K562 (cell line): ENCODE measurements around the gene ZFP36. TPM values are rescaled to one million over a fixed set of nuclear protein-coding genes. Genes with fewer than 3 reads are reported as not detected.

Experiments
- CHD1 ChIP-seq: fragments of 200-600 bp; sonication (generic); IDR thresholded peaks from one replicate; pipeline ENCODE4 v1.6.1; 2012; ENCODE audit warnings: mild to moderate bottlenecking, moderate library complexity, low read length, inconsistent platforms
- ETV5 ChIP-seq: sonication (generic); formaldehyde crosslinking; IDR thresholded peaks from 2 replicates; pipeline ENCODE4 v1.4.0; 2020; ENCODE audit warnings: low read depth, mild to moderate bottlenecking, missing genetic modification reagents
- HMG20A ChIP-seq: fragments of 450-650 bp; formaldehyde crosslinking; conservative IDR thresholded peaks from 2 replicates; pipeline ENCODE4 v1.4.0; 2020; ENCODE audit warnings: mild to moderate bottlenecking, mixed read lengths
- KDM5B ChIP-seq: fragments of 200-600 bp; sonication (generic); IDR thresholded peaks from 2 replicates; pipeline ENCODE4 v1.6.1; 2012; ENCODE audit warnings: low read depth, mild to moderate bottlenecking, moderate library complexity, low read length, control low read depth, inconsistent platforms; ENCODE audit not compliant: insufficient replicate concordance
- LEF1 ChIP-seq: fragments of 450-650 bp; IDR thresholded peaks from 2 replicates; pipeline ENCODE4 v1.6.1; 2016; ENCODE audit warnings: mild to moderate bottlenecking
- NR1H2 ChIP-seq: sonication (generic); formaldehyde crosslinking; IDR thresholded peaks from 2 replicates; pipeline ENCODE4 v1.4.0; 2020; ENCODE audit warnings: mild to moderate bottlenecking, missing genetic modification reagents
- NR2C2 ChIP-seq, 2 experiments: fragments of 200-800 bp in 1 of 2; sonication (Bioruptor generic) in 1 of 2; sonication (generic) in 1 of 2; formaldehyde crosslinking in 1 of 2; IDR thresholded peaks; 2 replicates each; pipeline versions ENCODE4 v1.6.1 to v1.8.0; 2016 to 2022; ENCODE audit warnings: mild to moderate bottlenecking in 1 of 2, missing compliant biosample characterization in 1 of 2, missing genetic modification characterization in 1 of 2, missing genetic modification reagents in 1 of 2
- PHB2 ChIP-seq: fragments of 450-650 bp; IDR thresholded peaks from 2 replicates; pipeline ENCODE4 v1.6.1; 2017; ENCODE audit warnings: low read depth
- RNF2 ChIP-seq: sonication (generic); IDR thresholded peaks from 2 replicates; pipeline ENCODE4 v1.6.1; 2016
- TAF1 ChIP-seq: IDR thresholded peaks from 2 replicates; pipeline ENCODE4 v1.6.1; 2011; ENCODE audit warnings: mild to moderate bottlenecking, low read length, moderate library complexity; ENCODE audit not compliant: insufficient read depth, control insufficient read depth, severe bottlenecking; ENCODE audit errors: extremely low read depth
- TAF7 ChIP-seq: fragments of 450-650 bp; IDR thresholded peaks from 2 replicates; pipeline ENCODE4 v1.6.1; 2016; ENCODE audit warnings: missing genetic modification characterization, missing compliant biosample characterization
- XRCC3 ChIP-seq: fragments of 450-650 bp; IDR thresholded peaks from 2 replicates; pipeline ENCODE4 v1.6.1; 2017; ENCODE audit warnings: mild to moderate bottlenecking, moderate library complexity
- ZBED1 ChIP-seq: IDR thresholded peaks from 2 replicates; pipeline ENCODE4 v1.6.1; 2014
- ZC3H11A ChIP-seq: IDR thresholded peaks from 2 replicates; pipeline ENCODE4 v1.6.1; 2012; ENCODE audit warnings: low read depth, low read length, improper control_type of control experiment
- ZNF584 ChIP-seq: fragments of 200-800 bp; sonication (Bioruptor generic); IDR thresholded peaks from 2 replicates; pipeline ENCODE4 v1.6.1; 2016; ENCODE audit warnings: low read depth, mild to moderate bottlenecking, missing genetic modification characterization, missing compliant biosample characterization
- polyA plus RNA-seq, 8 experiments: library from polyadenylated mRNA; depleted of rRNA in 4 of 8; stranded (reverse) in 5 of 8; unstranded in 3 of 8; fragments of >200 nt; fragmentation: Nextera tagmentation in 2 of 8; fragmentation: Illumina TruSeq in 1 of 8; extraction: Ambion mirVana in 2 of 8; extraction: Trizol in 1 of 8; gene quantifications; 2 replicates each; pipeline versions ENCODE4 v1.2.1 to v1.2.3, GENCODE V29; 2011 to 2014; ENCODE audit warnings: inconsistent platforms in 1 of 8, missing spikeins in 1 of 8
- total RNA-seq, 7 experiments: library from RNA; depleted of rRNA in 6 of 7; stranded (reverse); fragments of >200 nt in 6 of 7; fragmentation: Illumina TruSeq in 2 of 7; extraction: Trizol in 2 of 7; gene quantifications; 2 replicates each; pipeline versions ENCODE4 v1.2.1 to v1.2.3, GENCODE V29; 2011 to 2021; ENCODE audit warnings: low replicate concordance in 1 of 7
- TF ChIP-seq, protein P1 (sequence below): fragments of 450-650 bp; IDR thresholded peaks from 2 replicates; pipeline ENCODE4 v1.6.1; 2016; ENCODE audit warnings: mild to moderate bottlenecking, moderate library complexity

Gene ZFP36
- total and polyA plus RNA-seq, 9 of the 15 experiments (the other 6 are each of a cell fraction or from before 2014, with no cell fraction given), result 1.0 to 20.1 (median 3.5) TPM

DNA sequence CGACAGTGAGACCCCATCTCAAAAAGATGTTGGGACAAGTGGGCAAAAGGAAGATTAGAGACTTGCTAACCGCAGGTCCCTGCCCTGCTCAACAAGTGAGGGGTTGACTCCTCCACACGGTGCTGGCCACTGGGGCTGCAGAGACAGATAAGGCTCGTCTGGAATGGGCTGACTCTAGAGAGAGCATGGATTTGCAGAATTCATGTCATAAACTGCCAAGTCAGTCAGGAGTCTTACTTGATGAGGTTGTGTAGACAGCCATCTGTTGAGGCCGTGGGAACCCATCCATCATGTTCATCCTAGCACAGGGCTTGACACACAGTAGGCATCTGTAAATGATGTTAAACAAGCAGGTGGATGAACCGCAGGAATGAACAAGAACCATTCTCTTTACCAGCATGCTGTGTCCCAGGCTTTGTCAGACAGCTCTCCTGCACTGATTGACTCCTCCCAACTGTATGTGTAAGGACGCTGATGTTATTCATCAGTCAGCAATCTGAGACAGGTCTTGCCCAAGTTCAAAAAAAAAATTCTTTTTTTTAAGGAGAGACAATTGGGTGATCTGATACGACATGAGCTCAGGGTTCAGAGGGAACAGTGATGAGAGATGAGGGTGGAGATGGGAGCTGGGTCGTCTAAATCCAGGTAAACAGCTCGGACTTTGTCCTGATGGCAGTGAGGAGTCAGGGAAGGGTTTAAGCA is 24.6 kb upstream of the ZFP36 start (continued):
- TF ChIP-seq, protein P1, sequence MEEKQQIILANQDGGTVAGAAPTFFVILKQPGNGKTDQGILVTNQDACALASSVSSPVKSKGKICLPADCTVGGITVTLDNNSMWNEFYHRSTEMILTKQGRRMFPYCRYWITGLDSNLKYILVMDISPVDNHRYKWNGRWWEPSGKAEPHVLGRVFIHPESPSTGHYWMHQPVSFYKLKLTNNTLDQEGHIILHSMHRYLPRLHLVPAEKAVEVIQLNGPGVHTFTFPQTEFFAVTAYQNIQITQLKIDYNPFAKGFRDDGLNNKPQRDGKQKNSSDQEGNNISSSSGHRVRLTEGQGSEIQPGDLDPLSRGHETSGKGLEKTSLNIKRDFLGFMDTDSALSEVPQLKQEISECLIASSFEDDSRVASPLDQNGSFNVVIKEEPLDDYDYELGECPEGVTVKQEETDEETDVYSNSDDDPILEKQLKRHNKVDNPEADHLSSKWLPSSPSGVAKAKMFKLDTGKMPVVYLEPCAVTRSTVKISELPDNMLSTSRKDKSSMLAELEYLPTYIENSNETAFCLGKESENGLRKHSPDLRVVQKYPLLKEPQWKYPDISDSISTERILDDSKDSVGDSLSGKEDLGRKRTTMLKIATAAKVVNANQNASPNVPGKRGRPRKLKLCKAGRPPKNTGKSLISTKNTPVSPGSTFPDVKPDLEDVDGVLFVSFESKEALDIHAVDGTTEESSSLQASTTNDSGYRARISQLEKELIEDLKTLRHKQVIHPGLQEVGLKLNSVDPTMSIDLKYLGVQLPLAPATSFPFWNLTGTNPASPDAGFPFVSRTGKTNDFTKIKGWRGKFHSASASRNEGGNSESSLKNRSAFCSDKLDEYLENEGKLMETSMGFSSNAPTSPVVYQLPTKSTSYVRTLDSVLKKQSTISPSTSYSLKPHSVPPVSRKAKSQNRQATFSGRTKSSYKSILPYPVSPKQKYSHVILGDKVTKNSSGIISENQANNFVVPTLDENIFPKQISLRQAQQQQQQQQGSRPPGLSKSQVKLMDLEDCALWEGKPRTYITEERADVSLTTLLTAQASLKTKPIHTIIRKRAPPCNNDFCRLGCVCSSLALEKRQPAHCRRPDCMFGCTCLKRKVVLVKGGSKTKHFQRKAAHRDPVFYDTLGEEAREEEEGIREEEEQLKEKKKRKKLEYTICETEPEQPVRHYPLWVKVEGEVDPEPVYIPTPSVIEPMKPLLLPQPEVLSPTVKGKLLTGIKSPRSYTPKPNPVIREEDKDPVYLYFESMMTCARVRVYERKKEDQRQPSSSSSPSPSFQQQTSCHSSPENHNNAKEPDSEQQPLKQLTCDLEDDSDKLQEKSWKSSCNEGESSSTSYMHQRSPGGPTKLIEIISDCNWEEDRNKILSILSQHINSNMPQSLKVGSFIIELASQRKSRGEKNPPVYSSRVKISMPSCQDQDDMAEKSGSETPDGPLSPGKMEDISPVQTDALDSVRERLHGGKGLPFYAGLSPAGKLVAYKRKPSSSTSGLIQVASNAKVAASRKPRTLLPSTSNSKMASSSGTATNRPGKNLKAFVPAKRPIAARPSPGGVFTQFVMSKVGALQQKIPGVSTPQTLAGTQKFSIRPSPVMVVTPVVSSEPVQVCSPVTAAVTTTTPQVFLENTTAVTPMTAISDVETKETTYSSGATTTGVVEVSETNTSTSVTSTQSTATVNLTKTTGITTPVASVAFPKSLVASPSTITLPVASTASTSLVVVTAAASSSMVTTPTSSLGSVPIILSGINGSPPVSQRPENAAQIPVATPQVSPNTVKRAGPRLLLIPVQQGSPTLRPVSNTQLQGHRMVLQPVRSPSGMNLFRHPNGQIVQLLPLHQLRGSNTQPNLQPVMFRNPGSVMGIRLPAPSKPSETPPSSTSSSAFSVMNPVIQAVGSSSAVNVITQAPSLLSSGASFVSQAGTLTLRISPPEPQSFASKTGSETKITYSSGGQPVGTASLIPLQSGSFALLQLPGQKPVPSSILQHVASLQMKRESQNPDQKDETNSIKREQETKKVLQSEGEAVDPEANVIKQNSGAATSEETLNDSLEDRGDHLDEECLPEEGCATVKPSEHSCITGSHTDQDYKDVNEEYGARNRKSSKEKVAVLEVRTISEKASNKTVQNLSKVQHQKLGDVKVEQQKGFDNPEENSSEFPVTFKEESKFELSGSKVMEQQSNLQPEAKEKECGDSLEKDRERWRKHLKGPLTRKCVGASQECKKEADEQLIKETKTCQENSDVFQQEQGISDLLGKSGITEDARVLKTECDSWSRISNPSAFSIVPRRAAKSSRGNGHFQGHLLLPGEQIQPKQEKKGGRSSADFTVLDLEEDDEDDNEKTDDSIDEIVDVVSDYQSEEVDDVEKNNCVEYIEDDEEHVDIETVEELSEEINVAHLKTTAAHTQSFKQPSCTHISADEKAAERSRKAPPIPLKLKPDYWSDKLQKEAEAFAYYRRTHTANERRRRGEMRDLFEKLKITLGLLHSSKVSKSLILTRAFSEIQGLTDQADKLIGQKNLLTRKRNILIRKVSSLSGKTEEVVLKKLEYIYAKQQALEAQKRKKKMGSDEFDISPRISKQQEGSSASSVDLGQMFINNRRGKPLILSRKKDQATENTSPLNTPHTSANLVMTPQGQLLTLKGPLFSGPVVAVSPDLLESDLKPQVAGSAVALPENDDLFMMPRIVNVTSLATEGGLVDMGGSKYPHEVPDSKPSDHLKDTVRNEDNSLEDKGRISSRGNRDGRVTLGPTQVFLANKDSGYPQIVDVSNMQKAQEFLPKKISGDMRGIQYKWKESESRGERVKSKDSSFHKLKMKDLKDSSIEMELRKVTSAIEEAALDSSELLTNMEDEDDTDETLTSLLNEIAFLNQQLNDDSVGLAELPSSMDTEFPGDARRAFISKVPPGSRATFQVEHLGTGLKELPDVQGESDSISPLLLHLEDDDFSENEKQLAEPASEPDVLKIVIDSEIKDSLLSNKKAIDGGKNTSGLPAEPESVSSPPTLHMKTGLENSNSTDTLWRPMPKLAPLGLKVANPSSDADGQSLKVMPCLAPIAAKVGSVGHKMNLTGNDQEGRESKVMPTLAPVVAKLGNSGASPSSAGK, result no peak
- TF ChIP-seq LEF1, result peak; percentile 34; the same call in 1 of the 2 replicates
- TF ChIP-seq HMG20A (CRISPR knock-in tag), result no peak
- TF ChIP-seq ZNF584 (CRISPR knock-in tag), result 0 out of 2 replicates have a peak, but pooled peaks have one; percentile 38
- no peak for TF ChIP-seq PHB2
- TF ChIP-seq NR1H2, result no peak
- TF ChIP-seq TAF7 (tag), result no peak
- peak; percentile 79; the same call in 1 of the 2 replicates for TF ChIP-seq ZBED1
- TF ChIP-seq TAF1, result no peak
- no peak for TF ChIP-seq CHD1
- TF ChIP-seq ETV5, result 0 out of 2 replicates have a peak, but pooled peaks have one; percentile 17
- TF ChIP-seq KDM5B, result no peak
- TF ChIP-seq NR2C2 (CRISPR knock-in tag; IDR thresholded peaks at IDR 0.05), result 0 out of 2 replicates have a peak, but pooled peaks have one; percentile 22
- TF ChIP-seq NR2C2 (tag; IDR thresholded peaks at IDR 0.05), result 0 out of 2 replicates have a peak, but pooled peaks have one; percentile 24
- TF ChIP-seq XRCC3, result no peak
- no peak for TF ChIP-seq ZC3H11A
- TF ChIP-seq RNF2, result peak; percentile 71
